ENCODE data around the gene PLA2G6. TPM values are rescaled to one million over a fixed set of nuclear protein-coding genes. Genes with fewer than 3 reads are reported as not detected.
"Not testable (repeated sequence)": the region's sequence is repeated elsewhere in the genome, so short reads cannot be mapped to it uniquely, and the experiment has no call there.

Gene PLA2G6
- total RNA-seq, 3 donors from 2014 or later: 41.1 to 68.1 (median 59.3) TPM

DNA sequence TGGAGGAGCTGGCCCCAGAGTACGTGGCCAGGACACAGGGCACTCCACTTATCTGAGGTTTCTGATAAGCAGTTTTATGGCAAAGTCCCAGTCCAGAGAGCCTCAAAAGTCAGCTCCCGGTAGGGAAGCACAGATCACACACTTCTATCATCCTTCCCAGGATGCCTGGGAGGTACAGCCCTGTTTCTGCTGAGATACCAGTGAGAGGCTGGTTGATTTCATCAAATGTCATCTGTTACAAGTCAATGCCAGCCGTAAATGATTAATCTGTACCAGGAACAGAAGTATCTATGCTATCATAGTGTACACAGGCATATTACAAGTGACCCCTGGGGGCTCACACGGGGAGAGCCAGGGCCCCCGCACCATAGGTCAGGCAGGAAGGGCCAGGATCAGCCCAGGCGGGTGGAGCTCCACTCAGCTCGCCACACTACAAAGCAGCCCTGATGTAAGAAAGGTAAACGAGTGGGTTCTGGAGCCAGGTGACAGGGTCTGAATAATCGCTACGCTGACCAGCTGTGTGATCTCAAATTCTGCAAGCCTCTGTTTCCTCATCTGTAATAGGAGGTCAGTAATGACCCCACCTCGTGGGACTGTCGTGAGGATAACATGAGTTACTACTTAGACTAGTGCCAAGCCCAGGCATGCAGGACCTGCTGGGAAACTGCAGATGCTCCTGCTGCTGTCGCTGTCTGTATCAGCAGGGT, 17.6 kb downstream of the PLA2G6 start:
- H3K27me3 ChIP-seq: no peaks in the 10 kb centered on the region
- intact Hi-C loops (cut with DNase I; ENCODE audit: low total_unique reads): no loop called here
- DNase-seq (ENCODE audit: low spot score in 2 of 2): no peak
- H3K4me3 ChIP-seq: no peak overlapping the region
- TF ChIP-seq, protein P1, sequence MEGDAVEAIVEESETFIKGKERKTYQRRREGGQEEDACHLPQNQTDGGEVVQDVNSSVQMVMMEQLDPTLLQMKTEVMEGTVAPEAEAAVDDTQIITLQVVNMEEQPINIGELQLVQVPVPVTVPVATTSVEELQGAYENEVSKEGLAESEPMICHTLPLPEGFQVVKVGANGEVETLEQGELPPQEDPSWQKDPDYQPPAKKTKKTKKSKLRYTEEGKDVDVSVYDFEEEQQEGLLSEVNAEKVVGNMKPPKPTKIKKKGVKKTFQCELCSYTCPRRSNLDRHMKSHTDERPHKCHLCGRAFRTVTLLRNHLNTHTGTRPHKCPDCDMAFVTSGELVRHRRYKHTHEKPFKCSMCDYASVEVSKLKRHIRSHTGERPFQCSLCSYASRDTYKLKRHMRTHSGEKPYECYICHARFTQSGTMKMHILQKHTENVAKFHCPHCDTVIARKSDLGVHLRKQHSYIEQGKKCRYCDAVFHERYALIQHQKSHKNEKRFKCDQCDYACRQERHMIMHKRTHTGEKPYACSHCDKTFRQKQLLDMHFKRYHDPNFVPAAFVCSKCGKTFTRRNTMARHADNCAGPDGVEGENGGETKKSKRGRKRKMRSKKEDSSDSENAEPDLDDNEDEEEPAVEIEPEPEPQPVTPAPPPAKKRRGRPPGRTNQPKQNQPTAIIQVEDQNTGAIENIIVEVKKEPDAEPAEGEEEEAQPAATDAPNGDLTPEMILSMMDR (IDR thresholded peaks at IDR 0.05): no peak
- TF ChIP-seq POLR2AphosphoS5 (IDR thresholded peaks at IDR 0.05) (no peak), POLR2A (IDR thresholded peaks at IDR 0.05) (no peak)
- no peaks in the 10 kb centered on the region for H3K9me3 ChIP-seq
- H3K36me3 ChIP-seq: no peaks in the 10 kb centered on the region
- H3K4me1 ChIP-seq: peaks cover 0 to 8% of the 10 kb centered on the region in 2 donors
- peak overlapping the region in 1 of 2 donors; percentile 19 for H3K27ac ChIP-seq

DNA sequence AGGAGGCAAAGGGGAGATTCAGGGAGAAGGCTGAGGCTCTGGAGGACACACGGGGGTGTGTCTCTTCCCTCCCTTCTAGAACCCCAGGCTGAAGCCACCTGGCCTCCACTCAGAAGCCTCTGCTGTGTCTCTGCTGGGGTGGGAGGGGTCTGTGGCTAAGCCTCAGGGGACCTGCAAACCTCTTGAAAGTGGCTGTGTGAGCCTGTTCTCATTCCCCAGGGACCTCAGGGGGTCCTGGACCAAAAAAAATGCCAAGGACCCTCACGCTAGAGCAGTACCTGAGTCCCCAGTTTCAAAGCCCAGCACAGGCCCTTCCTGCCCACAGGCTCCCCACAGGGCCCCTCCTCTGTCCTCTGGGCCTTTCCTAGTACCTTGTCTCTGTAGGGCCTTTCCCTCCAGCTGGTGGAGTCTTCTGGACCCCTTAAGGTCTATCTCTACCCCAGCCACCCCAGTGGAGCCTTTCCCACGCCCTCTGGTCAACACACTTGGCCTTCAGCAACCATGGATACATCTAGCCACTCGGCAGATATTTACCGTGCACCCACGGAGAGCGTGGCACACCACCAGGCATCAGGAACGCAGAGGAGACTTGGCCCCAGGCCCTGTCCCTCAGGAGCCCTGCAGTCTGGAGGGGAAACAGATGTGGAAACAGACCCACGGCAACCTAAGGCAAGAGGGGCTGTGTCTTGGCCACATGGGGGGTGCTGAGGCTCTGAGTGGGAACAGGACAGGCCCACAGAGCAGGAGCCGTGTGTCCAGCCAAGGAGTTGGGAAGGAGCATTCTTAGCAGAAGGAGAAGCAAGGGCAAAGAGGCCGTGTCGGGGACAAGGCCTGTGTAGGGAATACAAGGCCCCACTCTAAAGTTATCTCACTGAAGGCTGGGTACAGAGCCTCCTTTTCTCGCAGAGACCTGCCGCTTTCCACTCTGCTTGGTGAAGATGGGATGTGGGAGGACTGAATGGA, 18.5 kb downstream of the PLA2G6 start:
- intact Hi-C loops (cut with DNase I; ENCODE audit: low total_unique reads): no loop called here
- peaks cover 0 to 8% of the 10 kb centered on the region in 2 donors for H3K4me1 ChIP-seq
- no peaks in the 10 kb centered on the region for H3K9me3 ChIP-seq
- H3K27ac ChIP-seq: no peak overlapping the region
- no peak overlapping the region for H3K4me3 ChIP-seq
- DNase-seq (ENCODE audit: low spot score in 2 of 2): no peak
- no peaks in the 10 kb centered on the region for H3K36me3 ChIP-seq
- no peak for TF ChIP-seq POLR2A (IDR thresholded peaks at IDR 0.05)
- TF ChIP-seq POLR2AphosphoS5 (IDR thresholded peaks at IDR 0.05): no peak
- TF ChIP-seq, protein P1 (IDR thresholded peaks at IDR 0.05): no peak
- no peaks in the 10 kb centered on the region for H3K27me3 ChIP-seq

DNA sequence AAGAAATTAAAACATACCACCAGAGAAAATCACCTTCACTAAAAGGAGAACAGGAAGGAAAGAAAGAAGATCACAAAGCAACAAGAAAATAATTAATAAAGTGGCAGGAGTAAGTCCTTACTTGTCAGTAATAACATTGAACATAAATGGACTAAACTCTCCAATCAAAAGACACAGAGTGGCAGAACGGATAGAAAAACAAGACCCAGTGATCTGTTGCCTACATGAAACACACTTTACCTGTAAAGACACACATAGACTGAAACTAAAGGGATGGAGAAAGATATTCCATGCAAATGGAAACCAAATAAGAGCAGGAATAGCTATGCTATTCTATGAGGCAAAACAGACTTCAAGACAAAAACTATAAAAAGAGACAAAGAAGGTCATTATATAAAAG, 25.9 kb downstream of the PLA2G6 start:
- TF ChIP-seq, protein P1 (IDR thresholded peaks at IDR 0.05): no peak
- no peak for TF ChIP-seq POLR2A (IDR thresholded peaks at IDR 0.05)
- TF ChIP-seq POLR2AphosphoS5 (IDR thresholded peaks at IDR 0.05): no peak
- Histone ChIP-seq H3K4me1 (no peaks in the 10 kb centered on the region), H3K9me3 (no peaks in the 10 kb centered on the region), H3K27ac (no peak overlapping the region), H3K27me3 (no peaks in the 10 kb centered on the region), H3K4me3 (no peak overlapping the region), H3K36me3 (no peaks in the 10 kb centered on the region)
- DNase-seq (ENCODE audit: low spot score in 2 of 2): no peak
- intact Hi-C loops (cut with DNase I; ENCODE audit: low total_unique reads): no loop called here

DNA sequence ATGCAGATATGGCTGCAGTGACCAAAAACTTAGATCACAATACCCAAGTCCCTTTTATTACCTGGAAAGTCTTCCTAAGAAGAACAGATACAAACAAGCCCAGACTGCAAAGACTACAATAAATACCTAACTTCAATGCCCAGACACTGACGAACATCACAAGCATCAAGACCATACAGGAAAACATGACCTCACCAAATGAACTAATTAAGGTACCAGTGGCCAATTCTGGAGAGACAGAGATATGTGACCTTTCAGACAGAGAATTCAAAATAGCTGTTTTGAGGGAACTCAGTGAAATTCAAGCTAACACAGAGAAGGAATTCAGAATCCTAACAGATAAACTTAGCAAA, 27.1 kb downstream of the PLA2G6 start:
- DNase-seq (ENCODE audit: low spot score in 2 of 2); H3K27ac ChIP-seq; intact Hi-C loops (cut with DNase I; ENCODE audit: low total_unique reads); H3K27me3 ChIP-seq; H3K9me3 ChIP-seq; H3K4me1 ChIP-seq; H3K36me3 ChIP-seq; H3K4me3 ChIP-seq: not testable (repeated sequence)

DNA sequence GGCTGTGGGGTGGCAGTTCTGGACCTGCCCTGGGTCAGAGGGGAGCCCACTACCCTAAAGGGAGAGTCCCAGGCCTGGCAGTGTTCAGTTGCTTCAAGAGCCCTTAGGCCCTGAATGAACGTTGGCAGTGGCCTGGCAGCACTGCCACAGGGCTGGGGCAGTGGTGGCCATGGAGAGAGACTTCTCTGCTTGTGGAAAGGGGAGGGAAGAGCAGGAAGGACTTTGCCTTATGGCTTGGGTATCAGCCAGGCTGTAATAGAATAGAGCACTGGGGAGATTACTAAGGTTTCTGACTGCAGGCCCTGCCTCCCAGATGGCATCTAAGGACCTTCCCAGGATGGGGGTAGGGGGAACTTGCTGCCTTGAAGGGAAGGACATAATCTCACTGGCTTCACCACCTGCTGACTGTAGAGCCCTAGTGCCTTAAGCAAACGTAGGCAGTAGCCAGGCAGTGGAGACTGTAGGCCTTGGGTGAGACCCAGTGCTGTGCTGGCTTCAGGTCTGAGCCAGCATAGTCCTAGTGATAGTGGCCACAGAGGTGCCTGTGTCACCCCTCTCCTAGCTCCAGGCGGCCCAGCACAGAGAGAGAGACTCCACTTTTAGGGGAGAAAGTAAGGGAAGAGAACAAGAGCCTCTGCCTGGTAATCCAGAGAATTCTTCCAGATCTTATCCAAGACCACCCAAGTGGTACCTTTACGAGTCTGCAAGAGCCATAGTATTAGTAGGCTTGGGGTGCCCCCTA, 27.6 kb downstream of the PLA2G6 start:
- DNase-seq (ENCODE audit: low spot score in 2 of 2): no peak
- no peak for TF ChIP-seq POLR2AphosphoS5 (IDR thresholded peaks at IDR 0.05)
- no peak for TF ChIP-seq POLR2A (IDR thresholded peaks at IDR 0.05)
- TF ChIP-seq, protein P1 (IDR thresholded peaks at IDR 0.05): no peak
- no peaks in the 10 kb centered on the region for H3K4me1 ChIP-seq
- H3K9me3 ChIP-seq: no peaks in the 10 kb centered on the region
- no peaks in the 10 kb centered on the region for H3K27me3 ChIP-seq
- intact Hi-C loops (cut with DNase I; ENCODE audit: low total_unique reads): no loop called here
- H3K36me3 ChIP-seq: no peaks in the 10 kb centered on the region
- no peak overlapping the region for H3K4me3 ChIP-seq
- H3K27ac ChIP-seq: peak overlapping the region; percentile 25 to 28

Data from breast epithelium (tissue), 4 donors.